Left hindlimb (tissue), 1 donor: Measurements from ENCODE around the gene CHTF8.

Experiments
- DNase-seq: peaks from one replicate; pipeline ENCODE4 v3.0.0-alpha.2; 2018

Gene CHTF8

GRCh38 chr16:69084289-69084688 lies 48.1 kb downstream of the CHTF8 start:
- DNase-seq, result no peak

- DNase-seq, result no peak
Observed at GRCh38 chr16:69083306-69083941, 49.0 kb downstream of the CHTF8 start.

GRCh38 chr16:69079697-69080096 lies 52.7 kb downstream of the CHTF8 start:
- no peak for DNase-seq

- DNase-seq, result no peak
Observed at GRCh38 chr16:69078073-69078472, 54.3 kb downstream of the CHTF8 start.

- DNase-seq, result no peak
Observed at GRCh38 chr16:69077251-69077650, 55.1 kb downstream of the CHTF8 start.

GRCh38 chr16:69073181-69073702 lies 59.1 kb downstream of the CHTF8 start:
- DNase-seq, result no peak

GRCh38 chr16:69072640-69072974 lies 59.8 kb downstream of the CHTF8 start:
- DNase-seq, result no peak

- DNase-seq, result no peak
Observed at GRCh38 chr16:69071036-69071435, 61.4 kb downstream of the CHTF8 start.

- no peak for DNase-seq
Observed at GRCh38 chr16:69069504-69069903, 62.9 kb downstream of the CHTF8 start.
